ENCODE measurements around the gene DEUP1. TPM values are rescaled to one million over a fixed set of nuclear protein-coding genes. Genes with fewer than 3 reads are reported as not detected.
A peak's percentile ranks its signal among the peaks of the same experiment; 100 is the strongest.

DEUP1 gene
- total and polyA plus RNA-seq, 4 experiments from 2014 or later = not detected

GRCh38 chr11:93359396-93359795, 28.9 kb downstream of the DEUP1 start:
- no peak for DNase-seq
- H3K36me3 ChIP-seq (ENCODE audit: insufficient read depth, low read length) = no peaks in the 10 kb centered on the region
- Mint-ChIP-seq H3K36me3 (no peaks in the 10 kb centered on the region), H3K4me3 (no peak overlapping the region), H3K4me1 (no peaks in the 10 kb centered on the region), H3K9me3 (peaks cover 0 to 15% (median 9%) of the 10 kb centered on the region in 8 donors), H3K27me3 (no peaks in the 10 kb centered on the region), H3K27ac (no peak overlapping the region)
- no peaks in the 10 kb centered on the region for H3K4me1 ChIP-seq (ENCODE audit: insufficient read depth, low read length)
- POLR2A ChIA-PET (ENCODE audit: partially characterized antibody) = no interaction called here
- no peak overlapping the region for H3K27ac ChIP-seq (ENCODE audit: low read depth, low read length)
- intact Hi-C loops (cut with micrococcal nuclease) = no loop called here
- H3K9me3 ChIP-seq (ENCODE audit: control insufficient read depth in 1 of 2, low read length in 2 of 2) = no peaks in the 10 kb centered on the region
- CTCF ChIA-PET (ENCODE audit: partially characterized antibody) = no interaction called here
- H3K4me3 ChIP-seq (ENCODE audit: low read length in 2 of 2) = no peak overlapping the region
- no peaks in the 10 kb centered on the region for H3K27me3 ChIP-seq (ENCODE audit: insufficient read depth, low read length)

GRCh38 chr11:93361435-93361834, 30.9 kb downstream of the DEUP1 start:
- Mint-ChIP-seq H3K36me3 (no peaks in the 10 kb centered on the region), H3K27ac (no peak overlapping the region), H3K4me1 (no peaks in the 10 kb centered on the region), H3K9me3 (peaks cover 0 to 14% (median 7%) of the 10 kb centered on the region in 8 donors), H3K27me3 (no peaks in the 10 kb centered on the region), H3K4me3 (no peak overlapping the region)
- H3K27ac ChIP-seq (ENCODE audit: low read depth, low read length) = no peak overlapping the region
- no peak overlapping the region for H3K4me3 ChIP-seq (ENCODE audit: low read length in 2 of 2)
- H3K4me1 ChIP-seq (ENCODE audit: insufficient read depth, low read length) = no peaks in the 10 kb centered on the region
- intact Hi-C loops (cut with micrococcal nuclease) = no loop called here
- ChIA-PET CTCF (ENCODE audit: partially characterized antibody) (no interaction called here), POLR2A (ENCODE audit: partially characterized antibody) (no interaction called here)
- no peaks in the 10 kb centered on the region for H3K36me3 ChIP-seq (ENCODE audit: insufficient read depth, low read length)
- no peaks in the 10 kb centered on the region for H3K9me3 ChIP-seq (ENCODE audit: control insufficient read depth in 1 of 2, low read length in 2 of 2)
- DNase-seq = no peak
- no peaks in the 10 kb centered on the region for H3K27me3 ChIP-seq (ENCODE audit: insufficient read depth, low read length)

- Mint-ChIP-seq H3K27ac (peak overlapping the region in 1 of 7 donors; percentile 51), H3K4me1 (no peaks in the 10 kb centered on the region), H3K36me3 (no peaks in the 10 kb centered on the region), H3K4me3 (no peak overlapping the region), H3K9me3 (peaks cover 0 to 11% (median 1%) of the 10 kb centered on the region in 8 donors), H3K27me3 (no peaks in the 10 kb centered on the region)
- Histone ChIP-seq H3K27me3 (ENCODE audit: insufficient read depth, low read length) (no peaks in the 10 kb centered on the region), H3K9me3 (ENCODE audit: control insufficient read depth in 1 of 2, low read length in 2 of 2) (no peaks in the 10 kb centered on the region), H3K36me3 (ENCODE audit: insufficient read depth, low read length) (no peaks in the 10 kb centered on the region), H3K27ac (ENCODE audit: low read depth, low read length) (no peak overlapping the region), H3K4me1 (ENCODE audit: insufficient read depth, low read length) (no peaks in the 10 kb centered on the region), H3K4me3 (ENCODE audit: low read length in 2 of 2) (no peak overlapping the region)
- intact Hi-C loops (cut with micrococcal nuclease) = no loop called here
- no peak for DNase-seq
- CTCF ChIA-PET (ENCODE audit: partially characterized antibody) = no interaction called here
- POLR2A ChIA-PET (ENCODE audit: partially characterized antibody) = no interaction called here
Observed at GRCh38 chr11:93368022-93368421, 37.5 kb downstream of the DEUP1 start.

DNA sequence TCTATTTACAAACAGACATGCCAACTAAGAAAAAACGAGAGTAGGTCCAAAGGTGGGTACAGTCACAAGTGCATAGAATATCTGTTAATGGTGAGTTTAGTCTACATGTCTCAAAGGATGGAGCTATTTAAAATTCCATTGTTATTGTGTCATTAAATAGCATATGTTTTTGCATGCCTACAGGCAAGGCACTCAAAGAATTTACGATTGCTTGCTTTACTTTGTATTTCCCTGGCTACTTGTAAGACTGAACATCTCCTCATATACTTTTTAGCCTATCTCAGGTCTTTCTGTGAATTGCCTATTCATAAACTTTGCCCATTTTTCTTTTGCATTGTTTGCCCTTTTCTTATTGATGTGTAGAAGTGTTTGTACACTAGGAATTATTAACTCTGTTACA, 39.7 kb downstream of the DEUP1 start:
- Mint-ChIP-seq H3K27me3 (no peaks in the 10 kb centered on the region), H3K36me3 (no peaks in the 10 kb centered on the region), H3K9me3 (peaks cover 0 to 14% (median 1%) of the 10 kb centered on the region in 8 donors), H3K27ac (no peak overlapping the region), H3K4me3 (no peak overlapping the region), H3K4me1 (no peaks in the 10 kb centered on the region)
- ChIA-PET CTCF (ENCODE audit: partially characterized antibody) (no interaction called here), POLR2A (ENCODE audit: partially characterized antibody) (no interaction called here)
- no peak overlapping the region for H3K4me3 ChIP-seq (ENCODE audit: low read length in 2 of 2)
- DNase-seq = no peak
- H3K9me3 ChIP-seq (ENCODE audit: control insufficient read depth in 1 of 2, low read length in 2 of 2) = no peaks in the 10 kb centered on the region
- H3K27ac ChIP-seq (ENCODE audit: low read depth, low read length) = no peak overlapping the region
- intact Hi-C loops (cut with micrococcal nuclease) = no loop called here
- no peaks in the 10 kb centered on the region for H3K36me3 ChIP-seq (ENCODE audit: insufficient read depth, low read length)
- no peaks in the 10 kb centered on the region for H3K4me1 ChIP-seq (ENCODE audit: insufficient read depth, low read length)
- H3K27me3 ChIP-seq (ENCODE audit: insufficient read depth, low read length) = no peaks in the 10 kb centered on the region

- POLR2A ChIA-PET (ENCODE audit: partially characterized antibody) = no interaction called here
Observed at GRCh38 chr11:93389737-93390136, 59.2 kb downstream of the DEUP1 start.

DNA sequence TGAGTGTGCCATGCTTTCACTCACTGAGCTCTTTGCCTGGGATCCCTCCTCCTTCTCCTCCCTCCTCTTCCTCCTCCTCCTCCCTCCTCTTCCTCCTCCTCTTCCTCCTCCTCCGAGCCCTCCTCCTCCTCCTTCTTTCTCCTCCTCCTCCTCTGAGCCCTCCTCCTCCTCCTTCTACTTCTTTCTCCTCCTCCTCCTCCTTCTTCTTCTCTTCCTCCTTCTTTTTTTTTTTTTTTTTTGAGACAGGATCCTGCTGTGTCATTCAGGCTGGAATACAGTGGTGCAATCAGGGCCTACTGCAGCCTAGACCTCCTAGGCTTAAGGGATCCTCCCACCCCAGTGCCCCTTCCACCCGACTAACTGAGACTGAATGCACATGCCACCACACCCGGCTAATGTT, 62.3 kb downstream of the DEUP1 start:
- intact Hi-C loops (cut with micrococcal nuclease) = no loop called here
- no peak overlapping the region for H3K27ac ChIP-seq (ENCODE audit: low read depth, low read length)
- Mint-ChIP-seq H3K36me3 (no peaks in the 10 kb centered on the region), H3K9me3 (no peaks in the 10 kb centered on the region), H3K27ac (no peak overlapping the region), H3K4me1 (no peaks in the 10 kb centered on the region), H3K4me3 (no peak overlapping the region), H3K27me3 (peaks cover 1 to 2% of the 10 kb centered on the region in 2 donors)
- no peaks in the 10 kb centered on the region for H3K27me3 ChIP-seq (ENCODE audit: insufficient read depth, low read length)
- no peak overlapping the region for H3K4me3 ChIP-seq (ENCODE audit: low read length in 2 of 2)
- POLR2A ChIA-PET (ENCODE audit: partially characterized antibody) = no interaction called here
- CTCF ChIA-PET (ENCODE audit: partially characterized antibody) = no interaction called here
- no peaks in the 10 kb centered on the region for H3K36me3 ChIP-seq (ENCODE audit: insufficient read depth, low read length)
- no peak for DNase-seq
- H3K4me1 ChIP-seq (ENCODE audit: insufficient read depth, low read length) = no peaks in the 10 kb centered on the region
- no peaks in the 10 kb centered on the region for H3K9me3 ChIP-seq (ENCODE audit: control insufficient read depth in 1 of 2, low read length in 2 of 2)

More at GRCh38 chr11:93389737-93390136, 59.2 kb downstream of the DEUP1 start:
- H3K4me3 Mint-ChIP-seq = no peak overlapping the region
- H3K4me1 ChIP-seq (ENCODE audit: insufficient read depth, low read length) = no peaks in the 10 kb centered on the region
- no peak overlapping the region for H3K27ac Mint-ChIP-seq
- no peaks in the 10 kb centered on the region for H3K9me3 Mint-ChIP-seq
- peaks cover 1 to 2% of the 10 kb centered on the region in 2 donors for H3K27me3 Mint-ChIP-seq
- H3K27me3 ChIP-seq (ENCODE audit: insufficient read depth, low read length) = no peaks in the 10 kb centered on the region
- H3K4me3 ChIP-seq (ENCODE audit: low read length in 2 of 2) = no peak overlapping the region
- DNase-seq = no peak
- H3K9me3 ChIP-seq (ENCODE audit: control insufficient read depth in 1 of 2, low read length in 2 of 2) = no peaks in the 10 kb centered on the region
- no peaks in the 10 kb centered on the region for H3K36me3 Mint-ChIP-seq
- H3K27ac ChIP-seq (ENCODE audit: low read depth, low read length) = no peak overlapping the region
- intact Hi-C loops (cut with micrococcal nuclease) = no loop called here
- CTCF ChIA-PET (ENCODE audit: partially characterized antibody) = no interaction called here
- H3K36me3 ChIP-seq (ENCODE audit: insufficient read depth, low read length) = no peaks in the 10 kb centered on the region
- H3K4me1 Mint-ChIP-seq = no peaks in the 10 kb centered on the region

- peaks cover 1 to 2% of the 10 kb centered on the region in 2 donors for H3K27me3 Mint-ChIP-seq
- Histone ChIP-seq H3K9me3 (ENCODE audit: control insufficient read depth in 1 of 2, low read length in 2 of 2) (no peaks in the 10 kb centered on the region), H3K4me1 (ENCODE audit: insufficient read depth, low read length) (no peaks in the 10 kb centered on the region), H3K36me3 (ENCODE audit: insufficient read depth, low read length) (no peaks in the 10 kb centered on the region), H3K4me3 (ENCODE audit: low read length in 2 of 2) (no peak overlapping the region), H3K27ac (ENCODE audit: low read depth, low read length) (no peak overlapping the region), H3K27me3 (ENCODE audit: insufficient read depth, low read length) (no peaks in the 10 kb centered on the region)
- CTCF ChIA-PET (ENCODE audit: partially characterized antibody) = interaction anchor here (1.1 kb wide), 1 partner anchor 16 kb away, joined by 3 read pairs; no protein-coding TSS in a partner anchor
- DNase-seq = no peak
- no peaks in the 10 kb centered on the region for H3K9me3 Mint-ChIP-seq
- H3K36me3 Mint-ChIP-seq = no peaks in the 10 kb centered on the region
- no peaks in the 10 kb centered on the region for H3K4me1 Mint-ChIP-seq
- H3K27ac Mint-ChIP-seq = no peak overlapping the region
- POLR2A ChIA-PET (ENCODE audit: partially characterized antibody) = no interaction called here
- no peak overlapping the region for H3K4me3 Mint-ChIP-seq
- intact Hi-C loops (cut with micrococcal nuclease) = no loop called here
Observed at GRCh38 chr11:93393386-93393785, 62.8 kb downstream of the DEUP1 start.

- Mint-ChIP-seq H3K27ac (no peak overlapping the region), H3K4me3 (no peak overlapping the region), H3K9me3 (no peaks in the 10 kb centered on the region), H3K27me3 (no peaks in the 10 kb centered on the region), H3K4me1 (no peaks in the 10 kb centered on the region), H3K36me3 (no peaks in the 10 kb centered on the region)
- ChIA-PET POLR2A (ENCODE audit: partially characterized antibody) (no interaction called here), CTCF (ENCODE audit: partially characterized antibody) (interaction anchor here (1.1 kb wide), 1 partner anchor 17 kb away, joined by 3 read pairs; no protein-coding TSS in a partner anchor)
- Histone ChIP-seq H3K4me3 (ENCODE audit: low read length in 2 of 2) (no peak overlapping the region), H3K27ac (ENCODE audit: low read depth, low read length) (no peak overlapping the region), H3K36me3 (ENCODE audit: insufficient read depth, low read length) (no peaks in the 10 kb centered on the region), H3K9me3 (ENCODE audit: control insufficient read depth in 1 of 2, low read length in 2 of 2) (no peaks in the 10 kb centered on the region), H3K27me3 (ENCODE audit: insufficient read depth, low read length) (no peaks in the 10 kb centered on the region), H3K4me1 (ENCODE audit: insufficient read depth, low read length) (no peaks in the 10 kb centered on the region)
- DNase-seq = no peak
- intact Hi-C loops (cut with micrococcal nuclease) = no loop called here
Observed at GRCh38 chr11:93394488-93394887, 63.9 kb downstream of the DEUP1 start.
